Measurements from ENCODE around the gene MTSS2. TPM values are rescaled to one million over a fixed set of nuclear protein-coding genes. Genes with fewer than 3 reads are reported as not detected.

MTSS2 gene
- total and polyA plus RNA-seq, 2 of the 8 experiments (the other 6 are each of a cell fraction or from before 2014, with no cell fraction given): 23.3 to 36.7 TPM

- Histone ChIP-seq H2BK5ac (ENCODE audit: low read depth, low read length) (peak overlapping the region; percentile 32; the same call in 1 of the 2 replicates), H4K91ac (replicated peaks; ENCODE audit: insufficient read length, low read length) (no peak overlapping the region), H3K18ac (ENCODE audit: extremely low read depth, low read length) (no peak overlapping the region), H4K8ac (ENCODE audit: extremely low read depth, insufficient read depth, low read length) (no peak overlapping the region), H2BK20ac (ENCODE audit: low read length) (no peak overlapping the region), H3K4me1 (replicated peaks in 1 of 4; ENCODE audit: control insufficient read depth in 3 of 4, insufficient read depth in 4 of 4, low read length in 3 of 4) (peaks cover 0 to 21% (median 14%) of the 10 kb centered on the region in 4 experiments; a peak in 6 of 7 replicates), H3K9ac (replicated peaks in 1 of 4; ENCODE audit: extremely low read depth in 1 of 4, low read depth in 3 of 4, low read length in 3 of 4) (no peak overlapping the region), H4K20me1 (replicated peaks in 1 of 2; ENCODE audit: control insufficient read depth in 1 of 2, insufficient read depth in 2 of 2, low read length in 2 of 2) (peaks cover 0 to 9% of the 10 kb centered on the region in 2 experiments), H3K4me2 (ENCODE audit: insufficient read depth in 1 of 2, low read depth in 2 of 2, low read length in 2 of 2) (no peak overlapping the region), H3K27ac (ENCODE audit: low read depth, low read length) (no peak overlapping the region), H3K23ac (ENCODE audit: insufficient read length) (no peak overlapping the region), H3K79me2 (ENCODE audit: control insufficient read depth in 1 of 2, insufficient read depth in 2 of 2, low read length in 2 of 2) (no peaks in the 10 kb centered on the region; a peak in 1 of 4 replicates), H2BK120ac (replicated peaks; ENCODE audit: low read depth, low read length) (peak overlapping the region; percentile 39), H3K79me1 (ENCODE audit: low read depth, low read length) (peaks cover 3% of the 10 kb centered on the region; the same call in 1 of the 2 replicates), H2AK5ac (ENCODE audit: low read depth, low read length) (0 out of 2 replicates have a peak overlapping the region, but pooled peaks have one; percentile 58), H3K4me3 (ENCODE audit: extremely low read depth in 1 of 4, insufficient read depth in 2 of 4, low read depth in 3 of 4, low read length in 4 of 4) (no peak overlapping the region), H3K14ac (ENCODE audit: insufficient read length) (no peak overlapping the region), H2AFZ (ENCODE audit: low read length) (no peak overlapping the region), H3K9me3 (ENCODE audit: insufficient read depth in 2 of 2, low read depth in 1 of 2, low read length in 1 of 2) (no peaks in the 10 kb centered on the region), H2BK15ac (ENCODE audit: low read length) (no peak overlapping the region; the same call in 1 of the 2 replicates), H3K27me3 (replicated peaks in 1 of 4; ENCODE audit: control insufficient read depth in 3 of 4, extremely low read depth in 1 of 4, insufficient read depth in 3 of 4, low read length in 3 of 4) (peaks cover 0 to 8% (median 3%) of the 10 kb centered on the region in 4 experiments; a peak in 4 of 7 replicates), H4K5ac (ENCODE audit: insufficient read length, low read depth, low read length) (no peak overlapping the region), H3K36me3 (ENCODE audit: control insufficient read depth in 2 of 4, insufficient read depth in 4 of 4, low read length in 3 of 4) (no peaks in the 10 kb centered on the region), H3K4ac (replicated peaks; ENCODE audit: insufficient read length, low read depth, low read length) (no peak overlapping the region), H2BK12ac (ENCODE audit: low read depth, low read length) (peak overlapping the region; percentile 80; the same call in 1 of the 2 replicates), H3K23me2 (ENCODE audit: low read depth, low read length) (peaks cover 6% of the 10 kb centered on the region; the same call in 1 of the 2 replicates), H3K56ac (replicated peaks; ENCODE audit: insufficient read length, low read depth, low read length) (no peak overlapping the region)
- WGBS, 2 experiments (ENCODE audit: extremely low coverage in 1 of 2, insufficient coverage in 1 of 2, insufficient read length in 1 of 2, insufficient replicate concordance in 2 of 2, low coverage in 1 of 2, low lambda C conversion rate in 2 of 2, missing lambda C conversion rate in 1 of 2): 83% methylated on average over 18 of the region's 18 CpGs; no CpG with 5 or more reads in 1 of the 2 experiments
- FAIRE-seq (no peak), DNase-seq (ENCODE audit: low read depth in 1 of 2, low spot score in 2 of 2) (no peak)
- ChIA-PET POLR2A (ENCODE audit: partially characterized antibody) (interaction anchor here (0.8 to 2.2 kb wide), 10 partner anchors 9 to 113 kb away, joined by 3 to 13 read pairs (median 4); partner anchors contain the start of gene VAC14), CTCF (ENCODE audit: partially characterized antibody) (interaction anchor here (0.8 to 6.8 kb wide), 18 partner anchors 7 to 83 kb away, joined by 3 to 57 read pairs (median 4); no protein-coding TSS in a partner anchor)
- TF ChIP-seq, protein P1, sequence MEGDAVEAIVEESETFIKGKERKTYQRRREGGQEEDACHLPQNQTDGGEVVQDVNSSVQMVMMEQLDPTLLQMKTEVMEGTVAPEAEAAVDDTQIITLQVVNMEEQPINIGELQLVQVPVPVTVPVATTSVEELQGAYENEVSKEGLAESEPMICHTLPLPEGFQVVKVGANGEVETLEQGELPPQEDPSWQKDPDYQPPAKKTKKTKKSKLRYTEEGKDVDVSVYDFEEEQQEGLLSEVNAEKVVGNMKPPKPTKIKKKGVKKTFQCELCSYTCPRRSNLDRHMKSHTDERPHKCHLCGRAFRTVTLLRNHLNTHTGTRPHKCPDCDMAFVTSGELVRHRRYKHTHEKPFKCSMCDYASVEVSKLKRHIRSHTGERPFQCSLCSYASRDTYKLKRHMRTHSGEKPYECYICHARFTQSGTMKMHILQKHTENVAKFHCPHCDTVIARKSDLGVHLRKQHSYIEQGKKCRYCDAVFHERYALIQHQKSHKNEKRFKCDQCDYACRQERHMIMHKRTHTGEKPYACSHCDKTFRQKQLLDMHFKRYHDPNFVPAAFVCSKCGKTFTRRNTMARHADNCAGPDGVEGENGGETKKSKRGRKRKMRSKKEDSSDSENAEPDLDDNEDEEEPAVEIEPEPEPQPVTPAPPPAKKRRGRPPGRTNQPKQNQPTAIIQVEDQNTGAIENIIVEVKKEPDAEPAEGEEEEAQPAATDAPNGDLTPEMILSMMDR (IDR thresholded peaks at IDR 0.05; ENCODE audit: control extremely low read depth in 1 of 3, insufficient read depth in 1 of 3, low read depth in 1 of 3, low read length in 3 of 3): no peak
- no peak for TF ChIP-seq RNF2 (IDR thresholded peaks at IDR 0.05; ENCODE audit: borderline replicate concordance, low read depth, low read length, missing control alignments, poor library complexity, severe bottlenecking)
- no peak for TF ChIP-seq RXRA (IDR thresholded peaks at IDR 0.05; ENCODE audit: insufficient read depth, low read depth, low read length)
- no peak for TF ChIP-seq TBP (IDR thresholded peaks at IDR 0.05; ENCODE audit: low read depth, low read length)
- TF ChIP-seq MAFK (IDR thresholded peaks at IDR 0.05; ENCODE audit: low read depth, low read length): no peak
- TF ChIP-seq YY1 (IDR thresholded peaks at IDR 0.05; ENCODE audit: low read depth, low read length): no peak
- no peak for TF ChIP-seq EGR1 (IDR thresholded peaks at IDR 0.05; ENCODE audit: borderline replicate concordance, low read depth, low read length)
- no peak for TF ChIP-seq POLR2AphosphoS5 (IDR thresholded peaks at IDR 0.05; ENCODE audit: low read depth, low read length)
- TF ChIP-seq NRF1 (IDR thresholded peaks at IDR 0.05; ENCODE audit: low read depth, low read length): no peak
- TF ChIP-seq FOSL1 (IDR thresholded peaks at IDR 0.05; ENCODE audit: insufficient read depth, low read depth, low read length): no peak
Measured at GRCh38 chr16:70687671-70688245, 1.9 kb upstream of the MTSS2 start.

Measured in H1 (cell line).